Esophagus squamous epithelium (tissue), 4 donors: ENCODE data around the gene TTC22.

ENCODE experiments used
- CTCF ChIP-seq, 6 experiments: fragments of 450-650 bp in 4 of 6; fragments of 200-600 bp in 2 of 6; sonication (generic) in 2 of 6; IDR thresholded peaks; one replicate each; pipeline ENCODE4 v1.5.1; 2016 to 2019; ENCODE audit warnings: antibody characterized with exemption in 6 of 6, mild to moderate bottlenecking in 4 of 6, moderate library complexity in 4 of 6
- POLR2A ChIP-seq, 4 donors: fragments of 450-650 bp; IDR thresholded peaks; one replicate each; pipeline ENCODE4 v1.6.1; 2017; ENCODE audit warnings: antibody characterized with exemption in 4 of 4, mild to moderate bottlenecking in 4 of 4, moderate library complexity in 3 of 4

GRCh38 chr1:54741531-54741930, 59.6 kb downstream of the TTC22 start:
- TF ChIP-seq CTCF (IDR thresholded peaks at IDR 0.05) = no peak
- TF ChIP-seq POLR2A (IDR thresholded peaks at IDR 0.05) = no peak
